ENCODE data around the gene GRAP2. TPM values are rescaled to one million over a fixed set of nuclear protein-coding genes. Genes with fewer than 3 reads are reported as not detected.

GRAP2 gene
- total and polyA plus RNA-seq, 2 experiments from 2014 or later = 0.42 TPM; not detected in 1

- H3F3A ChIP-seq (replicated peaks; ENCODE audit: low read depth) = peaks cover 5% of the 10 kb centered on the region; the same call in 1 of the 2 replicates
- peak overlapping the region; percentile 61 for H2AFZ ChIP-seq
- peak overlapping the region; percentile 66 for H3K4me2 ChIP-seq
- no peak overlapping the region for H3K27ac ChIP-seq (ENCODE audit: low read depth)
- no peaks in the 10 kb centered on the region for H4K20me1 ChIP-seq (replicated peaks; ENCODE audit: insufficient read depth)
- Mint-ChIP-seq H3K27ac (no peak overlapping the region; the same call in 1 of the 2 replicates), H3K4me3 (no peak overlapping the region), H3K27me3 (ENCODE audit: insufficient read depth, low read depth, poor library complexity) (peaks cover 4% of the 10 kb centered on the region), H3K9me3 (no peaks in the 10 kb centered on the region), H3K36me3 (ENCODE audit: low read depth) (no peaks in the 10 kb centered on the region), H3K4me1 (peaks cover 62% of the 10 kb centered on the region)
- no peaks in the 10 kb centered on the region for H3K79me2 ChIP-seq (replicated peaks; ENCODE audit: insufficient read depth)
- H3K27me3 ChIP-seq (ENCODE audit: insufficient read depth) = no peaks in the 10 kb centered on the region
- H3K36me3 ChIP-seq (ENCODE audit: insufficient read depth) = no peaks in the 10 kb centered on the region
- no peak overlapping the region for H3K4me3 ChIP-seq
- no peak for TF ChIP-seq NANOG (IDR thresholded peaks at IDR 0.05; ENCODE audit: borderline replicate concordance)
- no peak for TF ChIP-seq ZNF114 (CRISPR knock-in tag; IDR thresholded peaks at IDR 0.05)
- TF ChIP-seq CTCF (conservative IDR thresholded peaks at IDR 0.05; ENCODE audit: low read depth in 2 of 2) = peak; percentile 49 to 56; a peak in 3 of 4 replicates
- TF ChIP-seq JUNB (IDR thresholded peaks at IDR 0.05; ENCODE audit: unreplicated experiment) = no peak
- no peak for TF ChIP-seq STAT1 (IDR thresholded peaks at IDR 0.05; ENCODE audit: unreplicated experiment)
- no peak for TF ChIP-seq ZNF462 (CRISPR knock-in tag; IDR thresholded peaks at IDR 0.05)
- no peak for TF ChIP-seq ZNF331 (CRISPR knock-in tag; IDR thresholded peaks at IDR 0.05; ENCODE audit: low read depth)
- no peak for TF ChIP-seq EZH2 (IDR thresholded peaks at IDR 0.05; ENCODE audit: low read depth, unreplicated experiment)
- H3K4me1 ChIP-seq (ENCODE audit: insufficient read depth) = peaks cover 67% of the 10 kb centered on the region
- peak; percentile 83 for DNase-seq (ENCODE audit: low spot score)
- no peaks in the 10 kb centered on the region for H3K9me2 ChIP-seq (ENCODE audit: insufficient read depth)
- ATAC-seq = peak; percentile 95
Measured at GRCh38 chr22:39943337-39943736, 42.5 kb downstream of the GRAP2 start.
